Stimulated activated naive CD8-positive, alpha-beta T cell treated with anti-CD3 and anti-CD28 coated beads, Interleukin-15, Interleukin-2, amounts not matched to agents 100 U/mL and 50 U/mL, for 24 hours (primary cell): ENCODE data around the gene GPR15.
A peak's percentile ranks its signal among the peaks of the same experiment; 100 is the strongest.

Experiments used
- ATAC-seq: fragments of 150-1000 bp; cut with Tn5 transposase; one replicate; pipeline ENCODE4 v1.10.0; 2021
- DNase-seq: peaks from one replicate; pipeline ENCODE4 v3.0.0; 2021

Gene GPR15

DNA sequence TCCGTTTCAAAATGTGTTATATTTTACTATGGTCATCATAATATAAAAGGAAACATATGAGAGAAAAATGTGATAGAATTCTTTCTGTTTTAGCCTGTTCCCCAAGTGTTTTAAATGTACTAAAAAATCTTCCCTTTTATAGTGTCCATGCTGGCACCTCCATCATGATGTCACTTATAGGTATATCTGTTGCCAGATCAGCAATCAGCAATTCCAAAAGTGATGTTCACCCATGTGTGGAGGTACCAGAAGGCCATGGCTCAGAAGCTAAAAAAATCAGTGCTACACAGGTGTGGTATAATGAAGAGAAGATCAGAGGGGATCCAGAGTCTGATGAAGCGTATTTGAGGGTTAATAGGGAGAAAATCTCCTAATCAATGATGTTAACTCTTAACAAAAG lies 1.1 kb upstream of the GPR15 start:
- DNase-seq, result no peak
- ATAC-seq, result no peak

DNA sequence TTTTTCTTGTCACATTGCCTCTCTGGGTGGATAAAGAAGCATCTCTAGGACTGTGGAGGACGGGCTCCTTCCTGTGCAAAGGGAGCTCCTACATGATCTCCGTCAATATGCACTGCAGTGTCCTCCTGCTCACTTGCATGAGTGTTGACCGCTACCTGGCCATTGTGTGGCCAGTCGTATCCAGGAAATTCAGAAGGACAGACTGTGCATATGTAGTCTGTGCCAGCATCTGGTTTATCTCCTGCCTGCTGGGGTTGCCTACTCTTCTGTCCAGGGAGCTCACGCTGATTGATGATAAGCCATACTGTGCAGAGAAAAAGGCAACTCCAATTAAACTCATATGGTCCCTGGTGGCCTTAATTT lies 478 bp downstream of the GPR15 start:
- DNase-seq (no peak), ATAC-seq (no peak)

DNA sequence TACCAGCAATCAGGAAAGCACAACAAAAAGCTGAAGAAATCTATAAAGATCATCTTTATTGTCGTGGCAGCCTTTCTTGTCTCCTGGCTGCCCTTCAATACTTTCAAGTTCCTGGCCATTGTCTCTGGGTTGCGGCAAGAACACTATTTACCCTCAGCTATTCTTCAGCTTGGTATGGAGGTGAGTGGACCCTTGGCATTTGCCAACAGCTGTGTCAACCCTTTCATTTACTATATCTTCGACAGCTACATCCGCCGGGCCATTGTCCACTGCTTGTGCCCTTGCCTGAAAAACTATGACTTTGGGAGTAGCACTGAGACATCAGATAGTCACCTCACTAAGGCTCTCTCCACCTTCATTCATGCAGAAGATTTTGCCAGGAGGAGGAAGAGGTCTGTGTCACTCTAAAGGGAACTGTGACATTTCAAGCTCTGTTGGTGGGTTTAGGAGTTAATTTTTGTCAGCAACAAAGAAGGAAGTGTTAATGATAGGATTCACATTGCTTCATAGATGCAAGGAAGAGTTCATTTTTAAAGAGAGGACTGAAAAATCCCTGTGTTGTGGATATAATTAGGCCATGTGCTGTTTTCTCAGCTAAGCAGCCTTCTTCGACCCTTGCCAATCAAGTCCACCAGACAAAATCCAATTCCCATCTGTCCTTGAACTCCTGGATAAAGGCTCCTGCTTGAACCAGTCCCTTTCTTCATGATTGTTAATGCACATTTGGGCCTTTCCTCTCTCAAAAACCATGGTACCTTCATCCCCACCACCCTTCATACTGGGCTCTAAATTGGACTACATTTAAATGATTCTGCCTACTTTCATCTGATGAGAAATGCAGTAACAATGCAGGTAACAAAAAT lies 1.2 kb downstream of the GPR15 start:
- ATAC-seq, result no peak
- no peak for DNase-seq

DNA sequence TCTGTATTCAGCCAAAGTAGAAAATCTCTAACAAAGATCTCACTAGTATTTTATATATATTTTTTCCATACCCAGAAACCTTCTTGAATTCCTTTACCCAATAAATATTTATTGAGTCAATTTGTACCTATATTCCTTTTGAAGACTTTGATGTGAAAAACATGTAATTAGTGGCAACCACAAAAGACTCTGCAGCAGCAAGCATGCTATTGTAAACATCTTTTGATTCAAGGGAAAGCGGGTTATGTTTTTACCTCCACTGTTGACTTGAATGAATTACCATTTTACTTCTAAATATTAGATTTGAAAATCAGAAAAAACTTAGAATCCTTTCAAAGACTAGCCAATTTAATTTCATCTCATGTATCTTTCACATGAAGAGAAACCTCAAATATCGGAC lies 2.4 kb downstream of the GPR15 start:
- no peak for DNase-seq
- ATAC-seq, result no peak

DNA sequence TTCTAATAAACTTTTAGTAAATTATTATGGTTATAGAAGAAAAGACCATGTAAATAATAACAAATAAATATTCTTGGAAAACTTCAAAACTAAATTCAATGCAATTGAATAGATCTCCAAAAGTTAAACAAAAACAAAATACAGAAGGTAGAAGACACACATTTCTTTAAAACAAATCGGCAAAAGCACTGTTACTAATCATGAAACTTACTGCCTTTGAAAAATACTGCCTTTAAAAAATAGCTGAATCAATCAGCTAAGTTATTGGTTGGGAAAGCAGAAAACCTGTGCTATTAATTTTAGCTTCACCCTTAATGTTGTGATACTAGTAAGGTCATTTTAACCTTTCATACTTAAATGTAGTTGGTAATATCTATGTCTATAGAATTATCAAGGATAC lies 3.0 kb downstream of the GPR15 start:
- ATAC-seq (no peak), DNase-seq (no peak)

DNA sequence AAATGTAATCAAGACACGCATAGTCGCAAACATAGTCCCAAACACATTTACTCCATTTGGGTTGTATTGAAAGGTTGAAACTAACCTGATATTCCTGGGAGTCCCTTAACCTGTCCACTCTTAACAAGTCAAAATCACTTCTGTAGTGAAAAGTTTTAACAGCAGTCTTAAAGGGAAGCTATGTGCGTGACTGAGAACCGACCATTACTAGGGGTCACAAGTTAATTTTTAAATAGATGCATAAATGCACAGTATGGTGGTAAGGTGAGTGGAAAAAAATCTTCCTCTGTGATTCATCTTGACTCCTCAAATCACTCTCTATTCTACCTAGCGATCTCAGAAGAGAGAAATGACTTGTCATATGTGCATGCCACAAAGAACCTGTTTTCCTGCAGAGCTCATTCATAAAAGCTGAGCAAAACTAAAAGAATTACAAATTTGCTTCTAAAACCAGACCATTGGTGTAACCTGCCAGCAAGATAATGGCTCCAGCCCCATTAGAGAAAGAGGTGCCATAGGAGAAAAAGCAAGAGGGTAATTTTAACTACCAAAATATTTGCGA lies 4.8 kb downstream of the GPR15 start:
- DNase-seq (no peak), ATAC-seq (peak; percentile 87)

DNA sequence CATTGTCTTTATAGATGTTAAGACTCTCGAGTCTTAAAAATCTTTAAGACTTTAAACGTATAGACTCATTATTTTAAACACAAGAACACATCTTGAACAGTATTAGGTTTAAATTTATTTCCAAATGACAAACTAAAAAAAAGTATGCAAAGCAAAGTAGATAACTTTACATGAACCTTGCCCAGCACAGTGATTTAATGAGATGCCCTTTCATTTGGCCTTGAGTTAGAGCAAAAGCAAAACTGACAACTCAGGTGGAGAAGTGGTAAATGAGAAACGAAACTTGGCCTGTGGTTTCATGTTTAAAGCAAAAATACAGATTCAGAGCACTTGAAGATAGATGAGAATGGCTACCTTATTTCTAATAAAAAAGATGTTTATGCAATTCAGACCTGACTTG lies 8.6 kb downstream of the GPR15 start:
- DNase-seq, result no peak
- peak; percentile 44 for ATAC-seq

DNA sequence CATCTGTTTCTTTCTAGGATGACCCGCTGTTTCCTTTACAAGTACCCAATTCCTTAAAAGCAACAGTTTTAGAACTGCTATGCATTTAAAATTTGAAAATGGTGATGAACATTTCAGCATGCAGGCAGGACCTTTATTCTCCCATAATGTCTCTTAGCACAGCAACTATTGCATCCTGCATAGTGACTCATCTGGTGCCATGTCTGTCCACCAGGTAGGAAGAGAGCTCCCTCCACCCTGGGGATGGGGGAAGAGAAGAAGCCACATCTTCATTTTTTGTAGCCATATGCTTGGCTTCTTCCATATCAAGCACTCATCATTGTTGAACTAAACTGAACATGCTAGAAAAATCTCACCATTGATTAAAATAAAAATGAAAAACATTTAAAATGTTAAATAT lies 9.9 kb downstream of the GPR15 start:
- DNase-seq (no peak), ATAC-seq (no peak)

DNA sequence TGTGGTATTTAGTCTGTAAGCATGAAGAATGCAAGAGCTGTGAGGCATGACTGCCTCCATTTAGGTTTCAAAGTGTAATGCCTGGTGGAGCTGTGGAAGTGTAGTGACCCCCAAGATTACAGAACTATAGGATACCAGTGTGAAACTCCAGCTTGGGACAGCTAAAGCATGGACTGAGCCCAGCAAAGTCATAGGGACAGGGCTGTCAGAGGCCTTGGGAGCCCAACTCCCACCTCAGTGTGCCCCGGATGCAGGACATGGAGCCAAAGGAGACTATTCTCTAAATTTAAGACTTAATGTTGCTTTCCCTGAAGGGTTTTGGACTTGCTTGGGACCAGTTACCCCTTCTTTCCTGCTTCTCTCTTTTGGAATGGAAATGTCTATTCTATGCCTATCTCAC lies 10.8 kb downstream of the GPR15 start:
- no peak for DNase-seq
- ATAC-seq, result no peak

DNA sequence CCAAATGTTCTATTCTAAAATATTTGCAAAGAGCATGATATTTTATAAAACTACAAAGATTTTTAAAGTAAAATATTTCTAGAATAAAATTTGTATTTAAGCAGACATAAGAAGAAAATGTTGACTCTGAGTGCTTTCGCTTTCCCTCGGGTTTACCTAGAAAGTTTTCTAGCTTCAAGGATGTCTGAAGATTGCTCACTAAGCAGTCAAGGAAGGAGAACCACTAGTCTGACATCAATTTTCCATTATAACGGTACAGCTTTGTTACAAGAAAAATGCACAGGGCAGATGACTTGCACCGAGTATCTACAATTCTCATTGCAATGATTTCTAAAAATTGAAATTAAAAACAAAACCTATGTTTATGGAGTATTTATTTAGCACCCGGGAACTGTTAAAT lies 14.2 kb downstream of the GPR15 start:
- DNase-seq, result no peak
- ATAC-seq, result peak; percentile 90

DNA sequence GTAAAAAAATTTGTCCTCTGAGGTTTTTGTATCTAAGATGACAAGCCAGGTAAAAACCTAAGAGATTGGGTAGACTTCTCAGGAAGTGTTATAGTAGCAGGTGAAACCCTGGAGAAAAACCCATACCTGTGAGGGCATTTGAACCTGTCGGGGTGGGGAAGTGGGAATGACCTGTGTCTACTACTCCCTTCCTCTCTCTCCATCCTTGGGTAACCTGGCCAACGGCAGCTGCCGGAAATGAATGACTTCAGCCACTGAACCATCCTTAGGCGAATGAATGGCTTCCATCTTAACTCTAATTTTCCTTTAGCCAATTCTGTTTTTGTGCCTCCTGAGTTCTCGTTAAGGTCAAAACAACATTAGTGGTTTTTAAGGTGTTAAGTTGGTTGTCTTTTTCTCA lies 16.8 kb downstream of the GPR15 start:
- no peak for ATAC-seq
- no peak for DNase-seq

DNA sequence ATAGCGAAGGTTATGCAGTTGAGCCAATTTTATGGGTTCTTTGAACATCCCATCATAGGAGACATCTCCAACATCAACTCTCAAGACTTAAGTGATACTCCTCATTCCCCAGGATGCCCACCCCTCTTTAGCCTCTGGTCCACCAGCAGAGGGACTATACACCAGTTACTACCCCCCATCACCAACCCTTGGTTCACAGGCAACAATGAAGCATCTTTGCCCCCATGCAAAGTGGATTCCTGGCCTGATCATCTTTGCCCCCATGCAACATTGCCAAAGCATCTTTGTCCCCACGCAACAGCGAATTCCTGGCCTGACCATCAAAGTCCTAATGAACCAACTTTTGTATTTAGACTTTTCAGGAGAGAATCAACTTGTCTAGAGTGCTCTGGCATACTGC lies 19.1 kb downstream of the GPR15 start:
- no peak for DNase-seq
- ATAC-seq, result no peak

DNA sequence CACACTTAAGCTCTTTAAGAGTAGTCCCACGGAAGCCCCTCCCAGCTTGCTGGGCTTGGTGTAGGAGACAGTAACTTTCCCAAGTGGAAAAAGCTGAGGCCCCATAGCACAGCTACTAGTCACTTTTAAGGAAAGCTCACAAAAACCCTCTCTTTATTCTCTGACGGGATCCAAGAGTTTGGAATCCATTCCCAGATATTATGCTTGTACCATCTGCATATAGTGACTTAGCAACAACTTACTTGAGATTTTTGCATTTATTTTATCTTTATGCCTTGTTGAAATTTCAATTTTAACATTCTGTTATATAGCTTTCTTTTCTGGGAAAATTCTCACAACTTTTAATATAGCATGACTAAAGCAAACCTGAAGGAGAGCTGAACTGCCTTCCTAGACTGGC lies 19.5 kb downstream of the GPR15 start:
- DNase-seq, result no peak
- no peak for ATAC-seq

DNA sequence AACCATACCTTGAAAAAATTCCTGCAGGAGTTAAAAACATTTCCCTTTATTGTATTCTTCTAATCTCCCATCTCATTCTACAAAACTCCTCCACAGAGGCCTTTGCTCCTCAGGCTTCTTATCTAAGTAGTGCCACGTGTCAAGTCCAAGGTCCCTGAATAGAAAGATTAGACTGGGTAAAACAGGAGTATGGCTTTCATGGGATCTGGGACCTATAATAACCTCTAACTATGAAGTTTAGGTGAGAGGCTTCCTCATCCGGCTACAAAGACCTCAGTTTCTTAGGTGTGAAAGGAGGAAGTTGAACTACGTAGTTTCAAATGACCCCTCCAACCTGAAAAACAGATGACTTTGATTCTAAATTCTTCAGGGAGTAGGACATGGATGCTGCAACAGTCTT lies 20.0 kb downstream of the GPR15 start:
- DNase-seq (no peak), ATAC-seq (no peak)

DNA sequence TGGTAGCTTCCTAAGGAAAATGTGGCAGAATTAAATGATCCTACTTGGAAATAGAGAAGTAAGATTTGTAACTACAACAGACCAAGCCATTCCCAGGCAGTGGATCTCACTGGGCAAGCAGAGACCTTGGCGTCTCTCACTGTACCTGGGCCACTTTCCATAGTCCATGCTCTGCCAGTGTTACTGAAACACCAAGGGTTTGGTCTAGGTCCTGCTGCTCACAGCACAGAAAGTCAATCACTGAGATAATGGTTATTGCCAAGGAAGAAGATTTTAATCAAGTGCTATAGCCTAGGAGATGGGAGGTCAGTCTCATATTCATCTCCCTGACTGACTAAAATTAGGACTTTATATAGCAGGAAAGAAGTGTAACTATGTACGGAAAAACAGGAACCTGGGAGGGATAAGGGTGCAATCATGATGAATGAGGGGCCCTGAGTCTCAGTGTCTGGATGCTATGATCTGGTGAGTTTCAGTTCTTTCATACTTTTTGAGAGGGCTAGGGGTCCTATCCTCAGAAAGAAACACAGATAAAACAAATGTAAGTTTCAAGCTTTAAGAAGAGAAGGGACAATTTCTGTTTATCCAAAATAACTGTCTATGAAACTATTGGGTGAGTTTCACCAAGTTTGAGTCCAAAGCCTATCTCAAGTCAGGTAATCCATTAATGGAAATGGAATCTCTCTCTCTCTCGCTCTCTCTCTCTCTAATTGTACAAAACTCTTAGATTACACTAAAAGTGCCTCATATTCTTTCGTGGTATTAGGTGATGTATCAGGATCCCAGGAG lies 20.6 kb downstream of the GPR15 start:
- no peak for ATAC-seq
- no peak for DNase-seq

DNA sequence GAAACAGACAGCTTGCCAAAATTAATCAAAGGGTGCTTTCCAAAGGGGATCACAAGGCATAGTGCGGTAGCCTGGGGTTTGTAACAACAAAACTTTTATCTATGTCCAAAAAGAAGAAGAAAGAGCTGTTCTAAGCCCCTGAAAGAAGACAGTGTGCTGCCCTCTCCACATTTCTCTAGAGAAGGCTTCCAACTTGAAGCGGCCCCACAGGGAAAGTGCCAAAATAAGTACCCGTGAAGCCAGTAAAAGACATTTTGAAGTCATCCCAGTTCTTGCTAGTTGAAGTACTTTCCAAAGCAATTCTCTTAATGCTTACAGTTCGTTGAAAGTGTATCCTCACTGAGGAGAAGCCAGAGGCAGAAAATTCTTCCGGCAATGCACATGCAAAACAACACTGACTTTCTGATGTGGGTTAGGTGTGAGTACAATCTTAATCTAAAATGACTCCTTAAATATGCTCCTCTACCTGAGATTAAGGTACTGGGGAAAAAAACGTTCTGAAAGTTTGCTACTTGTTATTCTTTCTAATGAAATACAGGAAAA lies 21.3 kb downstream of the GPR15 start:
- no peak for ATAC-seq
- DNase-seq, result no peak

DNA sequence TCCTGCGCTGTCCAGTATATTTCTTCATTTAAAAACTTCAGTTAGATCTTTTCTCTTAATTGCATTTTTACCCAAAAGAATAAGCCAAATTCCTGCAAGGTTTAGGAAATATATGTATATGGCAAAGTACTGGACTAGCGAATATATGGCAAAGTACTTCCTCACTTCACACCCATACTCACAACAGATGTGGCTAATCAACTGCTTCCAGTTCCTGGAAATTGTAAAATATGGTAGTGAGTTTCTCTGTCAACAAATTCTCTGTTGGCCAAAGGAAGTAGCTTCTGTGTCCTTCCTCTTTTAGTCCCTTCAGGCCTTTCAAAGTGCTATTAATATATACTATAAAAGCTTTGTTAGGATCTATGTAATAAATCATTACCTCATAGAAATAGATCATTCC lies 22.0 kb downstream of the GPR15 start:
- ATAC-seq (no peak), DNase-seq (no peak)

DNA sequence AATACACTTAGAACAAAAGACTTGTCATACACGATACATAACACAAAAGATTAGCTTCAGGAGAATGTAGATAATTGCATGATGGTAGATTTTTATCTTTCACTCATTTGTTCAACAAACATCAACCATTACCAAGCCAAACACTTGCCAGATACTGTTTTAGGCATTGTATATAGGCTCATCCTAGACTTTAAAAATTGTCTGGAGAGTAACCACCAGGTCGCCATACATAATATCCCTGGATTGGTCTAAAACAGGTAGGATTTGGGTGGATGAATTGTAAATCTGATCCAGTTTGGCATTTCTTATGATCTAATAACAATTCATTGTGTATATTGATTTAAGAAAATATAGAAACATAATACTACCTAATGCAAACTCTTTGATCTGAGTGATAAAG lies 22.8 kb downstream of the GPR15 start:
- ATAC-seq (no peak), DNase-seq (no peak)

DNA sequence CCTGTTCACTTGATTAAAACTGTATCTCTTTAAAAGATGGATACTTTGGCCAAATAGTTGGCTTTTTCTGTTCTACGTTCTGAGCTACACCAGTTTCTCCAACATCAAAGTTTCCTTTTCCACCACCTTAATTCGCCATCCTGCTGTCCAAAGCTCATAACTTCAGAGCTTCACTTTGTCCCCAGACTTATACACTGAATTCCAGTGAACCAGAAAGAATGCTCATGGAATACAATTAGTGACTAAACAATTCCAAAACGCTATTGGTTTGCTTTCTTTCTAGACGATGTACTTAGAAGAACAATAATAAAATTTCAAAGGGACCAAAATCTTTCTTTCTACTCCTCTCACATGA lies 23.2 kb downstream of the GPR15 start:
- DNase-seq, result no peak
- no peak for ATAC-seq

DNA sequence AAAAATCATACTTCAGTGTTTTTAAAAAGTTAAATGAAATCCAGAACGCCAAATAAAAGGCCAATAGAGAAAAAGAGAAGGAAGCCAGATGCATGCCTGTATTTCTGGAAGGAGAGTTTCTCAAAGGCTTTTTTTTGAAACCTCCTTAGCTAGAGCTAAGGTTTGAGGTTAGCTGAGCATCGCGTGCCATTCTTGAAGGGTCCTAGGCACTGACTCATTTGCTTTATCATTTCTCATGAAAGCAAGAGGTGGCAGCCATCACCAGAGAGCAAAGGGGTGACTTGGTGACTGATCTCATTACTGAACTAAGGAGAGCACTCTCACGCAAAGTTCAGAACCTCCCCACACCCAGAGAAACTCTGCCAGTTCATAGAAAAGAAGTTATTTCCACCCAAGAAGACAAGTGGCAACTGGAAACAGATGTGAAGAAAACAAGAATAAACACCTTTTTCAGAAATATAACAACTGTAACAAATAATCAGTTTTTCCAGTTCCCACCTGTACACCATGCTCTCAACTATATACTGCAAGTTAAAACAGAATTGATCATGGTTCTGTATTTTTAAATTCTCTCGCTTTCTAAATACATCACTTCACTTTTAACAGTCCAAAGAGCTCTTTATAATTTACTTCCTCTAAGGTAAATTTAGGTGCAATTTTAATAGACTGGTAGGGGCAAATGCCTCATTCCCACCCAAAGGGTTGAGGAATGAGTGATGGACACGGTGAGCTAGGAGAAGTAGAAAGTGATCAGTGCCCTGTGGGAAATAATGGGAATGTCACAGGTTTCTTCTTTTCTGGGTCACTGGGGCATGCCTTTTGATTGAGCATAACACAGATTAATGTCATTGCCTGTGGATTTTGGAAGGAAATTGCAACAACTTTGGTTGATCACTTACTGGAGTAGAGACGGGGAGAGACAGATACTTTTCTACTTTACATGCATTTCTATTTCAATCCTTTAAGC lies 24.7 kb downstream of the GPR15 start:
- ATAC-seq (peak; percentile 85), DNase-seq (peak; percentile 64)

DNA sequence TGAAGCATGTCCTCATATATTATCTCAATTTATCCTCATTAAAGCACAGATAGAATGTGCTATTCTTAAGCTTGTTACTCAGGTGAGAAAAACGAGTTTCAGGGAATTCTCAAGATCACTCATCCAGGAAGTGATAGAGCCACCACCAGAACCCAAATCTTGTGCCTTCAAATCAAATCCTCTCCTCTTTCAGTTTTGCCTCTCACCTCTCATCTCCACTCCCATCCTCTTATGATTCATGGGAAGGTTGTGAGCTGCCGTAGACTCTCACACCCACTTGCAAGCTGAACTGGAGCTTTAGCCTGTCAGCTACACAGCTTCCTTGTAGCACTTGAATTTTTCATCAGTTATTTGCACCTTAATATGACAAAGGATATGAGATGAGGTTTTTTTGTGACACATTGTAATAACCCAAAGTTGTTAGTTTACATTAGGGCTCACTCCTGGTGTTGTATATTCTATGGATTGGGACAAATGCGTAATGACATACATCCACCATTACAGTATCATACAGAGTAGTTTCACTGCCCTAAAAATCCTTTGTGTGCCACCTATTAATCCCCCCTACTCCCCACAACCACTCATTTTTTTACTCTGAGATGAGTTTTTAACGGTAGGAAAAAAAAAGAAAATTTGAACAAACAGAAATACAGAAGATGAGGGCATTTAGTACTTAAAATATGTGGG lies 25.7 kb downstream of the GPR15 start:
- ATAC-seq (peak; percentile 81), DNase-seq (peak; percentile 52)
